H9 (cell line): ENCODE results near the gene GNPDA1. TPM values are rescaled to one million over a fixed set of nuclear protein-coding genes. Genes with fewer than 3 reads are reported as not detected.
A peak's percentile ranks its signal among the peaks of the same experiment; 100 is the strongest.

Experiments used
- DNase-seq: peaks from one replicate; pipeline ENCODE4 v3.0.0-alpha.2; 2017
- H2AFZ ChIP-seq: one replicate; pipeline ENCODE4 v1.6.1; 2013; ENCODE audit warnings: mild to moderate bottlenecking, low read length, control low read depth, moderate library complexity
- H2AK5ac ChIP-seq: 2 replicates; pipeline ENCODE4 v1.6.1; 2013; ENCODE audit warnings: low read length, control low read depth, mixed read lengths; ENCODE audit not compliant: insufficient read length
- H2BK120ac ChIP-seq: one replicate; pipeline ENCODE4 v1.6.1; 2013; ENCODE audit warnings: low read depth, mild to moderate bottlenecking, low read length, control low read depth, inconsistent platforms; ENCODE audit not compliant: poor library complexity, severe bottlenecking
- H2BK12ac ChIP-seq: 2 replicates; pipeline ENCODE4 v1.6.1; 2013; ENCODE audit warnings: low read length, control low read depth, mixed read lengths, low read depth; ENCODE audit not compliant: insufficient read length
- H2BK15ac ChIP-seq: 2 replicates; pipeline ENCODE4 v1.6.1; 2013; ENCODE audit warnings: low read depth, low read length, control low read depth
- H2BK20ac ChIP-seq: one replicate; pipeline ENCODE4 v1.6.1; 2013; ENCODE audit warnings: low read depth, mild to moderate bottlenecking, low read length, control low read depth, inconsistent platforms; ENCODE audit not compliant: poor library complexity, severe bottlenecking
- H2BK5ac ChIP-seq: 2 replicates; pipeline ENCODE4 v1.6.1; 2013; ENCODE audit warnings: low read length, control low read depth, mixed read lengths; ENCODE audit not compliant: insufficient read length
- H3K14ac ChIP-seq: 2 replicates; pipeline ENCODE4 v1.6.1; 2013; ENCODE audit warnings: low read length, control low read depth; ENCODE audit not compliant: insufficient read depth
- H3K18ac ChIP-seq: 2 replicates; pipeline ENCODE4 v1.6.1; 2013; ENCODE audit warnings: low read depth, mild to moderate bottlenecking, mixed read lengths, low read length, control low read depth; ENCODE audit not compliant: insufficient read length
- H3K23ac ChIP-seq: 2 replicates; pipeline ENCODE4 v1.6.1; 2013; ENCODE audit warnings: low read length, control low read depth, mixed read lengths, low read depth; ENCODE audit not compliant: insufficient read length
- H3K23me2 ChIP-seq: 2 replicates; pipeline ENCODE4 v1.6.1; 2013; ENCODE audit warnings: low read depth, mild to moderate bottlenecking, mixed read lengths, low read length, control low read depth; ENCODE audit not compliant: insufficient read length, poor library complexity, severe bottlenecking
- H3K27ac ChIP-seq: 2 replicates; pipeline ENCODE4 v1.5.1; 2013; ENCODE audit warnings: low read length, control low read depth, mixed read lengths, low read depth; ENCODE audit not compliant: insufficient read length
- H3K27me3 ChIP-seq: 2 replicates; pipeline ENCODE4 v1.6.1; 2013; ENCODE audit warnings: low read length, control low read depth, inconsistent platforms; ENCODE audit not compliant: insufficient read depth
- H3K4ac ChIP-seq: 2 replicates; pipeline ENCODE4 v1.6.1; 2013; ENCODE audit warnings: low read depth, mild to moderate bottlenecking, control low read depth, inconsistent platforms, low read length, moderate library complexity
- H3K4me1 ChIP-seq: 2 replicates; pipeline ENCODE4 v1.6.1; 2013; ENCODE audit warnings: low read length, control low read depth, inconsistent platforms; ENCODE audit not compliant: insufficient read depth
- H3K4me2 ChIP-seq: 2 replicates; pipeline ENCODE4 v1.6.1; 2013; ENCODE audit warnings: low read length, control low read depth, mixed read lengths; ENCODE audit not compliant: insufficient read length, insufficient read depth
- H3K56ac ChIP-seq: 2 replicates; pipeline ENCODE4 v1.6.1; 2013; ENCODE audit warnings: low read depth, mild to moderate bottlenecking, mixed read lengths, low read length, control low read depth; ENCODE audit not compliant: insufficient read length
- H3K79me1 ChIP-seq: 2 replicates; pipeline ENCODE4 v1.6.1; 2013; ENCODE audit warnings: low read depth, mild to moderate bottlenecking, moderate library complexity, low read length, control low read depth, inconsistent platforms; ENCODE audit not compliant: insufficient read depth, poor library complexity, severe bottlenecking
- H3K79me2 ChIP-seq: 2 replicates; pipeline ENCODE4 v1.6.1; 2013; ENCODE audit warnings: low read length, control low read depth, inconsistent platforms; ENCODE audit not compliant: insufficient read depth
- H3K9ac ChIP-seq: 2 replicates; pipeline ENCODE4 v1.6.1; 2013; ENCODE audit warnings: low read length, control low read depth, mixed read lengths; ENCODE audit not compliant: insufficient read length; ENCODE audit errors: extremely low read depth
- H3K9me3 ChIP-seq: one replicate; pipeline ENCODE4 v1.6.1; 2013; ENCODE audit warnings: low read depth, low read length, inconsistent platforms; ENCODE audit not compliant: control insufficient read depth
- H3T11ph ChIP-seq: one replicate; pipeline ENCODE4 v1.6.1; 2013; ENCODE audit warnings: mild to moderate bottlenecking, low read length, control low read depth, inconsistent platforms
- H4K20me1 ChIP-seq: one replicate; pipeline ENCODE4 v1.6.1; 2013; ENCODE audit not compliant: control insufficient read depth, insufficient read length, insufficient read depth
- H4K5ac ChIP-seq: 2 replicates; pipeline ENCODE4 v1.6.1; 2013; ENCODE audit warnings: low read depth, mild to moderate bottlenecking, mixed read lengths, low read length, control low read depth; ENCODE audit not compliant: insufficient read length
- H4K8ac ChIP-seq: replicated peaks from 2 replicates; pipeline ENCODE4 v1.6.1; 2013; ENCODE audit warnings: low read length, control low read depth, mixed read lengths, low read depth; ENCODE audit not compliant: insufficient read length
- H4K91ac ChIP-seq: 2 replicates; pipeline ENCODE4 v1.6.1; 2013; ENCODE audit warnings: low read depth, mild to moderate bottlenecking, moderate library complexity, mixed read lengths, low read length, control low read depth; ENCODE audit not compliant: insufficient read length
- H3K27ac Mint-ChIP-seq, 3 experiments: 2 replicates in 2 of 3; 3 replicates in 1 of 3; pipeline ENCODE4 v1.8.0; 2020 to 2021; ENCODE audit warnings: mixed read lengths in 3 of 3, mild to moderate bottlenecking in 1 of 3, moderate library complexity in 1 of 3
- H3K27me3 Mint-ChIP-seq: 2 replicates; pipeline ENCODE4 v1.8.0; 2021; ENCODE audit warnings: low read depth, mild to moderate bottlenecking, moderate library complexity, mixed read lengths
- H3K36me3 Mint-ChIP-seq, 3 experiments: 2 replicates in 2 of 3; 3 replicates in 1 of 3; pipeline ENCODE4 v1.8.0; 2020 to 2021; ENCODE audit warnings: low read depth in 3 of 3, mixed read lengths in 3 of 3; ENCODE audit not compliant: insufficient read depth in 1 of 3
- H3K4me1 Mint-ChIP-seq, 2 experiments: 2 replicates each; pipeline ENCODE4 v1.8.0; 2020; ENCODE audit warnings: mixed read lengths in 2 of 2
- H3K4me3 Mint-ChIP-seq, 2 experiments: 2 replicates in 1 of 2; 3 replicates in 1 of 2; pipeline ENCODE4 v1.8.0; 2020 to 2021; ENCODE audit warnings: mild to moderate bottlenecking in 2 of 2, mixed read lengths in 2 of 2, moderate library complexity in 1 of 2
- H3K9me3 Mint-ChIP-seq, 2 experiments: 2 replicates in 1 of 2; 3 replicates in 1 of 2; pipeline ENCODE4 v1.8.0; 2020; ENCODE audit warnings: mild to moderate bottlenecking in 2 of 2, mixed read lengths in 2 of 2, moderate library complexity in 1 of 2
- CTCF ChIP-seq: fragments of 200-600 bp; sonication (generic); conservative IDR thresholded peaks from 3 replicates; pipeline ENCODE4 v1.8.0; 2021; ENCODE audit warnings: antibody characterized with exemption, mild to moderate bottlenecking
- WGBS: extraction: QIAGEN DNeasy Blood & Tissue Kit; methylation state at CpG from one replicate; pipeline ENCODE4 v1.1.7; 2013; ENCODE audit warnings: missing lambda C conversion rate, low lambda C conversion rate, mixed read lengths; ENCODE audit not compliant: insufficient read length; ENCODE audit errors: extremely low coverage; 5-methylcytosine and 5-hydroxymethylcytosine counted together
- total RNA-seq: library from RNA; stranded (reverse); gene quantifications from 2 replicates; pipeline ENCODE4 v1.2.1, GENCODE V29; 2021

GNPDA1 gene
- total RNA-seq, 1 experiment from 2014 or later, result 66.8 TPM

- Histone ChIP-seq H2BK20ac (no peak overlapping the region), H3K18ac (no peak overlapping the region), H3K4ac (no peak overlapping the region), H2BK5ac (no peak overlapping the region), H3K9me3 (no peaks in the 10 kb centered on the region), H3K4me2 (no peak overlapping the region), H4K20me1 (peaks cover under 1% of the 10 kb centered on the region), H4K5ac (no peak overlapping the region), H3K27ac (no peak overlapping the region), H3K9ac (no peak overlapping the region), H2AFZ (no peak overlapping the region), H3K56ac (no peak overlapping the region), H3K79me2 (no peaks in the 10 kb centered on the region), H2BK15ac (no peak overlapping the region), H2BK12ac (no peak overlapping the region), H3T11ph (no peak overlapping the region), H3K14ac (no peak overlapping the region), H3K23me2 (no peaks in the 10 kb centered on the region), H2AK5ac (no peak overlapping the region), H3K4me1 (no peaks in the 10 kb centered on the region), H3K27me3 (no peaks in the 10 kb centered on the region), H3K23ac (no peak overlapping the region), H2BK120ac (no peak overlapping the region), H3K79me1 (no peaks in the 10 kb centered on the region), H4K8ac (no peak overlapping the region), H4K91ac (no peak overlapping the region)
- no peaks in the 10 kb centered on the region for H3K4me1 Mint-ChIP-seq
- no peaks in the 10 kb centered on the region for H3K27me3 Mint-ChIP-seq
- H3K36me3 Mint-ChIP-seq, result peaks cover 22 to 69% (median 54%) of the 10 kb centered on the region in 3 experiments; a peak in 6 of 7 replicates
- DNase-seq, result no peak
- peaks cover 0 to 3% of the 10 kb centered on the region in 2 experiments; a peak in 1 of 5 replicates for H3K9me3 Mint-ChIP-seq
- TF ChIP-seq CTCF, result peak; percentile 59
- no peak overlapping the region for H3K4me3 Mint-ChIP-seq
- H3K27ac Mint-ChIP-seq, result peak overlapping the region in 1 of 3 experiments; percentile 25; a peak in 1 of 7 replicates
- WGBS, result no CpG with 5 or more reads among the region's 6 CpGs
These were observed 11.9 kb downstream of the GNPDA1 start for GRCh38 chr5:142000704-142001484.
